ENCODE data around the gene PKP1.

- TF ChIP-seq, protein P1, sequence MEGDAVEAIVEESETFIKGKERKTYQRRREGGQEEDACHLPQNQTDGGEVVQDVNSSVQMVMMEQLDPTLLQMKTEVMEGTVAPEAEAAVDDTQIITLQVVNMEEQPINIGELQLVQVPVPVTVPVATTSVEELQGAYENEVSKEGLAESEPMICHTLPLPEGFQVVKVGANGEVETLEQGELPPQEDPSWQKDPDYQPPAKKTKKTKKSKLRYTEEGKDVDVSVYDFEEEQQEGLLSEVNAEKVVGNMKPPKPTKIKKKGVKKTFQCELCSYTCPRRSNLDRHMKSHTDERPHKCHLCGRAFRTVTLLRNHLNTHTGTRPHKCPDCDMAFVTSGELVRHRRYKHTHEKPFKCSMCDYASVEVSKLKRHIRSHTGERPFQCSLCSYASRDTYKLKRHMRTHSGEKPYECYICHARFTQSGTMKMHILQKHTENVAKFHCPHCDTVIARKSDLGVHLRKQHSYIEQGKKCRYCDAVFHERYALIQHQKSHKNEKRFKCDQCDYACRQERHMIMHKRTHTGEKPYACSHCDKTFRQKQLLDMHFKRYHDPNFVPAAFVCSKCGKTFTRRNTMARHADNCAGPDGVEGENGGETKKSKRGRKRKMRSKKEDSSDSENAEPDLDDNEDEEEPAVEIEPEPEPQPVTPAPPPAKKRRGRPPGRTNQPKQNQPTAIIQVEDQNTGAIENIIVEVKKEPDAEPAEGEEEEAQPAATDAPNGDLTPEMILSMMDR (IDR thresholded peaks at IDR 0.05) = no peak
- TF ChIP-seq POLR2A (IDR thresholded peaks at IDR 0.05) (no peak), POLR2AphosphoS5 (IDR thresholded peaks at IDR 0.05) (no peak), EP300 (IDR thresholded peaks at IDR 0.05) (no peak)
Observed at GRCh38 chr1:201363467-201363866, 80.2 kb downstream of the PKP1 start.
